Body of pancreas (tissue), 4 donors: ENCODE data around the gene H2BW2.
"Not testable (repeated sequence)": the region's sequence is repeated elsewhere in the genome, so short reads cannot be mapped to it uniquely, and the experiment has no call there.

Experiments used
- CTCF ChIP-seq, 7 experiments: fragments of 450-650 bp in 4 of 7; fragments of 200-600 bp in 3 of 7; sonication (generic) in 3 of 7; IDR thresholded peaks; one replicate each; pipeline ENCODE4 v1.5.1; 2016 to 2019; ENCODE audit warnings: antibody characterized with exemption in 7 of 7
- POLR2A ChIP-seq, 3 donors: fragments of 450-650 bp; IDR thresholded peaks; one replicate each; pipeline ENCODE4 v1.6.1; 2016; ENCODE audit warnings: antibody characterized with exemption in 3 of 3, mild to moderate bottlenecking in 2 of 3

GRCh38 chrX:104075778-104076445, 36.2 kb downstream of the H2BW2 start, which contains the start of gene TMSB15C:
- not testable (repeated sequence) for TF ChIP-seq CTCF, POLR2A (IDR thresholded peaks at IDR 0.05)
